Islet of Langerhans (tissue), 1 donor: ENCODE measurements around the gene METAP1D.
"Not testable (repeated sequence)": the region's sequence is repeated elsewhere in the genome, so short reads cannot be mapped to it uniquely, and the experiment has no call there.

ENCODE experiments used
- FAIRE-seq: peaks from one replicate; lab custom pipeline; 2011; peaks lifted over from hg19 to GRCh38; lab: Jason Lieb, UNC

The METAP1D gene

DNA sequence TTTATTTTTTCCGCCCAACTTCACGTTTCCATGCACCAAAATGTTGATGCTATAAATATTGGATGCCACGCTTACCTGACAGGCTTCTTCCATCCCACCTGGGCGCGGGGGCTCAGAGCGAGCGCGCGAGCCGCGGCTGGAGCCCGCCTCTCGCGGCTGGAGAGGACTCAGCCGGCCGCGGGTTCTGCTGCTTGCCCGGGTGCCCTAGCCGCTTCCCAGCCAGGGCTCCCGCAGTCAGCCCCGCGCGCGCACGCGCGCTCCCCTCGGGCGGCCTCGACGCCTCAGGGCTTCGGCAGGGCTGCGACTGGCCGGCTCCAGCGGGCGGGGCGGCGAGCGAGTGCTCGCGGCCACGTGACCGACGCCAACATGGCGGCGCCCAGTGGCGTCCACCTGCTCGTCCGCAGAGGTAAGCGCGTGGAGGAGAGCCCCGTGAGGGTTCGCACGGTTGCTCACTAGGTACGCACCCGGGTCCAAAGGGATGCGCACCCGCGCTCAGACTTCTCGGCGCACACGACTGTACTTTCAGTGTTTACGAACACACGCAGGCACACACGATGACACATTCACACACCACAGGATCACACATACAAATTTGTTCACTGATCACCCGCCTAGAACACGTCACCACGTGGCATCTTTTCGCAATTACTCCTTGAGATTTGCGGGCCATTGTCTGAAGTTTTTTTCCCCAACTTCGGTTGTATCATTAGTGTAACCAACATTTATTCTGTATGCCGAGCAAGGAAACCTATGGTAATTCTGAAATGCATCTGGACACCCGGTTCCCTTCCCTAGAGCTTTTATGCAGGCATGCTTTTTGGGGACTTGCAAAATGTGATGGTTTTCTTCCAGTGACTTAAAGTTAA is at the start of gene METAP1D:
Gene METAP1D (plus strand): TSS at position 350 of the 866 bp plus-strand sequence. CDS start 17 bp downstream, at position 367.
- FAIRE-seq = no peak

DNA sequence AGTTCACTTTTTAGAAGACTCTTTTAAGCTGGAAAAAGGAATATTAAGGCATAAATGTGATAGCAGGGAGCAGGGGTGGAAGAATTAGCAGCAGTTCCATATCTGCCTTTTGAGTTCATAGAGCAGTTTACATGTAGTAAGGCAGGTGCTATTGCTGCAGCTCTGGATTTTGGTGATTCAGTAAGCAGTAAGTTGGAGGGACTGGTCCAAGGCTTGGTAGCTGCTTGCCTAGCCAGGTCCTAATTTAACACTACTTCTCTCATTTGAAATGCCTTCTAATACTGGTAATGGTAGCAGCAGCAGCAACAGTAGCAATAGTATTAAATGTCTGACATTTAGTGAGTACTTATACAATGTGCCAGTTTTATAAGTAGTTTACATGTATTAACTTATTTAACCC is 47.5 kb upstream of the METAP1D start:
- no peak for FAIRE-seq

DNA sequence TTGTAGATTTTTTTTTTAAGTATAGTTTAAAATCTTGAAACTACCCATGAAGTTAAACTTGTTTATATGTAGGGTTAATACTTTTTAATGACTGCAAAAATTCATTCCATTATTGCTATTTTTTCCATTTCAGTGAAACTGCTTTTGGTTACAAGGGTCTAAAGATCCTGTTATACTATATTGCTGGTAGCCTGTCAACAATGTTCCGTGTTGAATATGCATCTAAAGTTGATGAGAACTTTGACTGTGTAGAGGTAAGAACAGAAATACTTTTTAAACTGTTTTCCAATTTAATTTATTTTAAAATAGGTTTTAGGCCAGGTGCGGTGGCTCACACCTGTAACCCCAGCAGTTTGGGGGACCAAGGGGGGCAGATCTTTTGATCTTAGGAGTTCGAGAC is 47.0 kb upstream of the METAP1D start:
- no peak for FAIRE-seq

DNA sequence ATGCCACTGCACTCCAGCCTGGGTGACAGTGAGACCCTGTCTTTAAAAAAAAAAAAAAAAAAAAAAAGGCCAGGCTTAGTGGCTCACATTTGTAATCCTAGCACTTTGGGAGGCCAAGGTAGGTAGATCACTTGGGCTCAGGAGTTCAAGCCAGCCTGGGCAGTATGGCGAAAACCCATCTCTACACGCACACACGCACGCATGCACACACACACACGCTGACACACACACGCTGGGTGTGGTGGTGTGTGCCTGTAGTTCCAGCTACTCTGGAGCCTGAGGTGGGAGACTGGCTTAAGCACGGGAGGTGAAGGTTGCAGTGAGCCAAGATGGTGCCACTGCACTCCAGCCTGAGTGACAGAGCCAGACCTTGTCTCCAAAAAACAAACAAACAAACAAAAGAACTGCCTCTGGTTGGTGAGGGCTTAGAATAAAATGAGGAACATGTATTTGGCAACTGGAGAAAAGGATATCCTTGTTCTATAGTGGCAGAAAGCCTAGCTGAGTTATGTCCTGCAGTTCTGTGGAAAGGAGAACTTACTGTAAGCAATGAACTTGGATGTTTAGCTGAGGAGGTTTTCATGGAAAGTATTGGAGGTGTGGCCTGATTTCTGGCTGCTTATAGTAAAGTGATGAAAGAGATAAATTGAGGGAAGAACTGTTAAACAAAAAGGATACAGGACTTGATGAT is 43.5 kb upstream of the METAP1D start:
- no peak for FAIRE-seq

DNA sequence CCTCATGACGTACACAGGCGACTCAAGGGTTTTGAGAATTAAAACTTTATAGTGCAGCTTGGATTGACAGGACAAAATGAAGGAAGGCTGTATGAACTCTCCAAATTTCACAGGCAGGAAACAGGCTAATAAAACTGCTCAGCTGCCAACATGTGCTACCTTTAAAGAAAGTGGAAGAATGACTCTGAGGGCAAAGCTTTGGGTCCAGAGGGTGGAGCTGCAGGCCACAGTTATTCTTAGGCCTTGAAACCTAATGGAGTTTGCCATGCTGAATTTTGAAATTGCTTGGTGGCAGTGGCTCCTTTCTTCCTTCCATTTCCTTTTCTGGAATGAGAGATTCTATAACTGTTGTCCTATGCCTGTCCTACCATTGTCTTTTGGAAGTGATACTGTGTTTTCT is 42.7 kb upstream of the METAP1D start:
- FAIRE-seq = no peak

DNA sequence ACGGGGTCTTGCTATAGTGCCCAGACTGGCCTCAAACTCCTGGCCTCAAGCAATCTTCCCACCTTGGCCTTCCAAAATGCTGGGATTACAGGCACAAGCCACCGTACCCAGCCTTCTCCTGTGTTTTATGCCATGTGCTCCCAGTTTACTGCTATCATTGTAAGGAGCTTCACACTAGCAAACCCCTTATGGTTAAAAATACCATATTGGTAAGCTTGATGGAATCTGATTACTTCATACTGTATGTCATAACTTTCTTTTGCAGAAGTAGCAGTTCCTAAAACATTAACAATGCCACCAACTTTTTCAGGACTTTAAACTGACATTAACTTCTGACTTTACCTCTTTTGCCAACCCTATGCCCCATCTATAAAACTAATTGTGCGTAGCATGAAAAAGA is 41.3 kb upstream of the METAP1D start:
- FAIRE-seq = no peak

DNA sequence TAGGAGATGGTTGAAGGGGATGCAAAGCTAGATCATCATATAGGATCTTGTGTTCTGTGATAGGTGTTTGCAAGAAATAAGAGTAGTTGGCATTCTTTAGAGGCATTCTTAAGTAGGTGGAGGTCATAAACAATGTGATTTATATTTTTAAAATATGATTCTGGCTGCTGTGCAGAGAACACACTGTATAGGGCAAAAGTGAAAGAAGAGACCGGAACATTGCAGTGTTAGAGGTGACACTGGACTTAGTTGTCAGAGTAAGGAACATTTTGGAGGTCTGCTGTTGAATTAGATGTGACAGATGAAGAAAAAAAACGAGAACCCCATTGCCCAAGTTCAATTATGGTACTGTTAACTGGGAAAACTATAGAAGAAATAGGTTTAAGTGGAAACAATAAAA is 39.8 kb upstream of the METAP1D start:
- FAIRE-seq = no peak

DNA sequence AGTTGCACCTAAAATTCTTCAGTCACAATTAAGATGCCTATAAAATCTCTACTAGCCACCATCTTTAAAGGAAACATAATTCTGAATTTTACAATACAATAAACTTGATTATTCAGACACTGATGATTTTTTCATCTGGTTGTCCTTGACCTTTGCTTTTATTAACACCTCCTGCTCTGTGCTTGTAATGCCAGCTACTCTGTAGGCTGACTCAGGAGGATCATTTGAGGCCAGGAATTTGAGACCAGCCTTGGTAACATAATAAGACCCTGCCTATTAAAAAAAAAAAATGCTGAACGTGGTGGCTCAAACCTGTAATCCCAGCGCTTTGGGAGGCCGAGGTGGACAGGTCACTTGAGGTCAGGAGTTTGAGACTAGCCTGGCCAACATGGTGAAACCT is 39.2 kb upstream of the METAP1D start:
- no peak for FAIRE-seq

DNA sequence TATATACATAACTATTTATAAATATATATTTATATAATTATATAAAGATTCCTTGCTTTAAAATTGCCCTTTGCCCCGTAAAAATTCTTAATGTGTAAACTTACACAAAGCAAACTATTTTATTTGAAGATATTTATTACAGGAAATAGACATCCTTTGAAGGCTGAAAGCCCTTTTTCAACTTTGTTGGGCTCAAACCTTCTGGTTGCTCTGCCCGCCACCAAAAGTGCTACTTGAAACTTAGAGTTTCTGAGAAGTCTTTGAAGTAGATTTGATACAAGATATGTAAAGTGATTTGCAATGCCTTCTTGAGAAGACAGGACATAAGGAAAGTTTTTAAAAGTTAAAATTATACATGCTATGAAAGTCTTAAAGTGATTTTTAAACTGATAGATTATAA is 36.6 kb upstream of the METAP1D start:
- no peak for FAIRE-seq

DNA sequence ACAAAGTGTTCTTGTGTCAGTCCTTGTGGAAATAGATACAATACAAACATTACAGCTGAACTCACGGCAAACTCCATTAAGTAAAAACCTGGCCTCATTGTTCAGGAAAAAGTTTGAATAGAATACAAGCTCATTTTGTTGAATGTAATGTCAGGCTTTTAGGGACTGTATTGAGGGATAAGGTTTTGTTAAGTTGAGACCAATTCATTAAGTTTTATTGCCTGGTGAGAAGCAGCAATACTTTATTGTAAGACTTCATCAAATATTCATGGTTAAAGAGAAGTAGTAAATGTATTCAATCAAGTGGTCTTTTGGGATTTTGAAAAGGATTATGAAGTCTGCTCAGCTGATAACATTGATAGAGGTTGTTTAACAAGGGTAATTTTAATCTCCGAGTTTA is 35.4 kb upstream of the METAP1D start:
- FAIRE-seq = peak; percentile 17

DNA sequence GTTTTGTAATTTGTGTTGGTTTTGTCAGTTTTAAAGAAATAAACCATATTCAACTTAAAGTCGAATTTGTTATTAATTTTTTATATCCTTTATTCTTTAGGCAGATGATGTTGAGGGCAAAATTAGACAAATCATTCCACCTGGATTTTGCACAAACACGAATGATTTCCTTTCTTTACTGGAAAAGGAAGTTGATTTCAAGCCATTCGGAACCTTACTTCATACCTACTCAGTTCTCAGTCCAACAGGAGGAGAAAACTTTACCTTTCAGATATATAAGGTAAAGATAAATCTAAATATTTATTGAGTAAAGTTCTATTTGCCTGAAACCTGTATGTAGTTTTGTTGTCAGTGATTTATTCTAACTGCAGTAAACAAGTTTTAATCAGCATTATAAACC is 34.5 kb upstream of the METAP1D start:
- FAIRE-seq = no peak

DNA sequence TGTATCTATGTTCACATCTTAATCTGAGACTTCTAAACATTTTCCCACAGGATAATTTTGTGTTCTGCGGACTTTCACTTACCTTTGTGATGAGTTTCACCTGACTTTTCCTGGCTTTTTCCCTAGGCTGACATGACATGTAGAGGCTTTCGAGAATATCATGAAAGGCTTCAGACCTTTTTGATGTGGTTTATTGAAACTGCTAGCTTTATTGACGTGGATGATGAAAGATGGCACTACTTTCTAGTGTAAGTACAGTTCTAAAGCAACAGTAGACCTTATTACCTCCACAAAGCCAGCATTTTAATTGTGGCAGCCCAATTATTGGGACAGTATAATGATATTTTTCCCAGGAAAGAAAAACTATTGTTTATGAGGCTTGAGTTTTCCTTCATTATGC is 34.1 kb upstream of the METAP1D start:
- FAIRE-seq = no peak

DNA sequence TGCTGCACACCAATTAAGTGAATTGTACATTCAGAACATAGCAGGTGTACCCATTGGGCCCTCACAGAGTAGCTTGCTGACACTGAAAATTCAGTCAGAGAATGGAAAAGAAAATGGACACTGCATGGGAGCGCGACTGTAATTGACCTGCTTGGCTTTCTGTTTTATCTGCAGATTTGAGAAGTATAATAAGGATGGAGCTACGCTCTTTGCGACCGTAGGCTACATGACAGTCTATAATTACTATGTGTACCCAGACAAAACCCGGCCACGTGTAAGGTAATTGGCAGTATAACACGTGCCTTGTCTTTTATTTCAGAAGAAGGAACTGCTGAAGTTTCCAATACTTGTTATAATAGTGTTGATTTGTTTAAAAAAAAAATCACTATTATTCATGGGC is 33.5 kb upstream of the METAP1D start:
- peak; percentile 43 for FAIRE-seq

DNA sequence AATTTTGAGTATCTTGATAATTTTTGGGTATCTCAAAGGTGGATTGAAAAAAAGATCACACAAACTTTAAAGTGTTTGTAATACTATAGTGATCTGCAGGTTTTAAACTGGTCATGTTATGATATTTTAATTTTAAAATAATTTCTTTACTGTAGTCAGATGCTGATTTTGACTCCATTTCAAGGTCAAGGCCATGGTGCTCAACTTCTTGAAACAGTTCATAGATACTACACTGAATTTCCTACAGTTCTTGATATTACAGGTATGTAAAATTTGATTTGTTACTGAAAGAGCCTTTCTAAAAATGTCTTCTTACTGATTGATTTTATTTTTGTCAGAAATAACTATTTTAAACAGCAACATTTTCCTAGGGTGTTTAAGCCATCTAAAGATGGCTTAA is 33.1 kb upstream of the METAP1D start:
- FAIRE-seq = no peak

DNA sequence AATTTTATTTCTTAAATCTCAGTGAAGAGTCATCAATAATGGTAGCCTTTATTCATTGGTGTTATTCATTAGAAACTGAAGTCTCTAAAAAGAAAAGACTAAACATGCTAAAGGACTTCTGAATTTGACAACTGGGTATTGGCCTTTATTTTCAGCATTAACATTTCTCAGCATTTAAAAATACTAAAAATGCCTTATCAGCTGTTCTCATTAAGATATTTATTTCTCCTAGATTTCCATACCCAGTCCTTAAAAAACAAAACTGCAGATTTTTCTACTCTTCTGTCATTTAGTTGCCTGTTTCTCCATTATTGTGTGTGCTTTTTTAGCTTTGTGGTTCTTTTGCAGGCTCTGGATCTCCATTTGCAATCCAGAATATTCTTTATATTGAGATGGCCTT is 31.2 kb upstream of the METAP1D start:
- no peak for FAIRE-seq

DNA sequence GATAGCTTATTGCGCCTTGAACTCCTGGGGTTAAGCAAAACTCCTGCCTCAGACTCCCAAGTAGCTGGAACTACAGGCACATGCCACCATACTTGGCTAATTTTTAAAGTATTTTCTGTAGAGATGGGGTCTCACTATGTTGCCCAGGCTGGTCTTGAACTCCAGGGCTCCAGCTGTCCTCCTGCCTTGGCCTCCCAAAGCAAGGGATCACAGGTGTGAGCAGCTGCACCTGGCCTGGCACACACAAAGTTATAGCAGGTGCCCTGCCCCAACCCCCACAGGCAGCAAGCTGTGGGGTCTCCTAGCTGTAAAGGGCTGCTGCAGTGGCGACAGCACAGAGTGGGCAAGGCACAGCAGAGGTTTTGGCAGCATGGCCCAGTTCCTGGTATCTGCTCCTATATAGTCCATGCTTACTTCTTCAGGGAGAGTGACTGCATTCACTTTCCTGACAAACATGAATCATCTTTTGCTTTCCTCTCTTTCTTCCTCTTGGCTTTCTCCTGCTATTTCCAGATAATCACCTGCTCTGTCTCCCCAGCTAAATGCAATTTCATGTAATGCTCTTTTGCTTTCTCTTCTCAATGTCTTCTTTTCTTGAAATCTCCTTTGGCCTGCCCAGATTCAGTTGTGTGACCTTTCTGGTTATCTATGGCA is 27.3 kb upstream of the METAP1D start:
- no peak for FAIRE-seq

DNA sequence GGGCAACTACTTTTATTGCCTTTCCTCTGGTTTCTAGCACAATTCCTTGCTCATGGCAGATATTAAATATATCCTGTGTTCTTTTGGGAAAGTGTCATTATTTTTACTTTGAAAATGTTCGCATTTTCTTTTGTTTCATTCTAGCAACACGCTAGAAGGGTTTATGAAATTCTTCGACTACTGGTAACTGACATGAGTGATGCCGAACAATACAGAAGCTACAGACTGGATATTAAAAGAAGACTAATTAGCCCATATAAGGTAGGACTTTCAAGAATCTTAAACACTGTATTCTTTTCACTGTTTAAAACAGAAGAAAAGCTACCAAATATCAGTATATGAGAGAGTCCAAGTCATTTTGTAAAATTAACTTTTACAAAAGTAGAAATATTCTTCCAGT is 20.6 kb upstream of the METAP1D start:
- FAIRE-seq = no peak

DNA sequence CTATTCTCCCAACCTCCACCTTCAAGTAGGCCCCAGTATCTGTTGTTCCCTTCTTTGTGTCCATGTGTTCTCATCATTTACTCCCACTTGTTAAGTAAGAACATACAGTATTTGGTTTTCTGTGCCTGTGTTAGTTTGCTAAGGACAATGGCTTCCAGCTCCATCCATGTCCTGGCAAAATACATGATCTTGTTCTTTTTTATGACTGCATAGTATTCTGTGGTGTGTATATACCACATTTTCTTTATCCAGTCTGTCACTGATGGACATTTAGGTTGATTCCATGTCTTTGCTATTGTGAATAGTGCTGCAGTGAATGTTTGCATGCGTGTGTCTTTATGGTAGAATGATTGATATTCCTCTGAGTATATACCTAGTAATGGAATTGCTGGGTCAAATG is 15.8 kb upstream of the METAP1D start:
- FAIRE-seq = not testable (repeated sequence)

DNA sequence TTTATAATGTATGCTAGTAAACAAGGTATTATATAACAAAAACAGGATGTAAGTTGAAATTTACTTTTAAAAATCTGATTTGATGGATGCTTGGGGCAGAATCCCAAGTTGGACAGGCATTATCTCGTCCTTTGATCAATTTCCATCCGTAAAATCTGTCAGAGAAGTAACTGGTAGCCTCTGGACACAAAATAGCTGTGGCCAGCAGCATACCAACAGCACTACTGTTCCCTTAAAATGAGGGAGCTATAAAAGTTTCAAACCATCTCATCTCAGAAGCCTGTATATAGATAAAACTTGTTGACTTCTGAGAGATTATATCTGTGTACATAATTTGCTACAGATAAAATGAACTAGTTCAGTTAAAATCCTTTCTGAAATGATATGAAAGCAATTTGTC is 14.7 kb upstream of the METAP1D start:
- FAIRE-seq = no peak

DNA sequence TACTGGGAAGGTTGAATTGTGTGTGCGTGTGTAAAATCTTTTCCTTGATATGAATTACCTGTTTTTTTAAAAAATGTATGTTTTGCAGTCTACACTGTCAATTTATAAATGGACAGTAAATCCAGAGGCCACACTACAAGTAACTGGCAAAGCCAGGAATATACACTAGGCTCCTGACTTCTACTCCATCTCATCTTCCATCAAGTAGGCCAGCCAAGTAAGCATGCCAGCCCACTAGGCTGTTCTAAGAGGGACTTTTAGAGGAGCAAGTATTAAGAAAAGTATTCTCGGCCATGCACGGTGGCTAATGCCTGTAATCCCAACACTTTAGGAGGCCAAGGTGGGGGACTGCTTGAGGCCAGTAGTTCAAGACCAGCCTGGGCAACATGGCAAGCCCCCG is 13.0 kb upstream of the METAP1D start:
- FAIRE-seq = no peak

DNA sequence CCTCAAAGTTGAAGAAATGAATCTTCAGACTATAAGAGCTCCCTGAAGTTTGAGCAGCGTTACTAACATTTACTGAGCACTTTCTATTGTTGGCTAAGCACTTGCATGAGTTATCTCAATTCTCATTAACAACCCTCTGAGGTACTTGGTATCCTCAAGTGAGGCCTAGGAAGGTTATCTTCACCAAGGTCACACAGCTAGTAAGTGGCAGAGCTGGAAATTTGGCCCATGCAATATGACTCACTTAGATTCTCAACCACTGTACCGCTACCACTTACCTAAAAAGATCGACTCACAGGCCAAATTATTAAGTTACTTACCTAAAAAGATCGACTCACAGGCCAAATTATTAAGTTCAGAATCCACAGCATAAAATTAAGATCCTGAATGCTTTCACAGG is 8.7 kb upstream of the METAP1D start:
- no peak for FAIRE-seq

DNA sequence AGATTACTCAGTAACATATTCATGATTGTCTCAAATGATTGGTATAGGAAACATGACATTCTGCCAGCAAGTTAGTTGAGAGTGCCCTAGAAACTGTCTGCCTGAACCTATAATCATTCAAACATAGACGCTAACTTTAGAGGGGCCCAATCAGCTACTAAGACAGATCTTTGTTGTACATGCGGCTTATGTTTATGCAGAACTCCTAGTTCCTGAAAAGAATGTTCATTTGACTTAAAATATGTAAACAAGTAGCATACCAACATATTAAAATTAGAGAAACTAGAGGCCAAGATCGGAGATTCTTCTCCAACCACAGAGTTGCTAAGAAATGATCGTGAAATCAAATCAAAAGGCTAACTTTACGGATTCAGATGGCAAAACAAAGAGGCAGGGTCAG is 4.2 kb upstream of the METAP1D start:
- no peak for FAIRE-seq

DNA sequence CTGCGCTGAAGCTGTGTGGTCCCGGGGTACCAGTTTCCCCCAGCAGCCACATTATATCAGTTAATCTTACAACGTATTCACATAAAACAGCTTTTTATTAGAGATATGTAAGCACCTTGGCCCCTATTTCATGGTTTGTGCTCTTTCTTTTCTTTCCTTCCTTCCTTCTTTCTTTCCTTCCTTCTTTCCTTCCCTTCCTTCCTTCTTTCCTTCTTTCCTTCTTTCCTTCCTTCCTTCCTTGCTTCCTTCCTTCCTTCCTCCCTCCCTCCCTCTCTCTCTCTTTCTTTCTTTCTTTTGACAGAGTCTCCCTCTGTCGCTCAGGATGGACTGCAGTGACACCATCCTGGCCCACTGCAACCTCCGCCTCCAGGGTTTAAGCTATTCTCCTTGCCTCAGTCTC is 3.7 kb upstream of the METAP1D start:
- no peak for FAIRE-seq
